Mucosa of rectum (tissue), 2 donors: Measurements from ENCODE around the gene CIB1.

ENCODE experiments used
- H3K27ac ChIP-seq, 2 donors: one replicate each; pipeline ENCODE4 v1.7.0; 2013; ENCODE audit warnings: inconsistent platforms in 2 of 2, low read depth in 2 of 2, low read length in 2 of 2
- H3K27me3 ChIP-seq, 2 donors: one replicate each; pipeline ENCODE4 v1.7.0; 2013; ENCODE audit warnings: low read length in 2 of 2; ENCODE audit not compliant: control insufficient read depth in 2 of 2, insufficient read depth in 2 of 2
- H3K36me3 ChIP-seq, 2 donors: one replicate each; pipeline ENCODE4 v1.7.0; 2013; ENCODE audit warnings: low read length in 2 of 2; ENCODE audit not compliant: control insufficient read depth in 2 of 2, insufficient read depth in 2 of 2
- H3K4me1 ChIP-seq, 2 donors: one replicate each; pipeline ENCODE4 v1.7.0; 2013; ENCODE audit warnings: low read length in 2 of 2, mild to moderate bottlenecking in 1 of 2; ENCODE audit not compliant: control insufficient read depth in 2 of 2, insufficient read depth in 2 of 2
- H3K4me3 ChIP-seq, 2 donors: one replicate each; pipeline ENCODE4 v1.7.0; 2013; ENCODE audit warnings: low read length in 2 of 2
- H3K9ac ChIP-seq, 2 donors: one replicate each; pipeline ENCODE4 v1.7.0; 2013; ENCODE audit warnings: low read length in 2 of 2, low read depth in 1 of 2, mild to moderate bottlenecking in 1 of 2
- H3K9me3 ChIP-seq, 2 donors: one replicate each; pipeline ENCODE4 v1.7.0; 2013; ENCODE audit warnings: low read length in 2 of 2; ENCODE audit not compliant: control insufficient read depth in 2 of 2
- donor health status: healthy.
- donor health status: Normal muscosa, but diverticular disease.

The CIB1 gene

DNA sequence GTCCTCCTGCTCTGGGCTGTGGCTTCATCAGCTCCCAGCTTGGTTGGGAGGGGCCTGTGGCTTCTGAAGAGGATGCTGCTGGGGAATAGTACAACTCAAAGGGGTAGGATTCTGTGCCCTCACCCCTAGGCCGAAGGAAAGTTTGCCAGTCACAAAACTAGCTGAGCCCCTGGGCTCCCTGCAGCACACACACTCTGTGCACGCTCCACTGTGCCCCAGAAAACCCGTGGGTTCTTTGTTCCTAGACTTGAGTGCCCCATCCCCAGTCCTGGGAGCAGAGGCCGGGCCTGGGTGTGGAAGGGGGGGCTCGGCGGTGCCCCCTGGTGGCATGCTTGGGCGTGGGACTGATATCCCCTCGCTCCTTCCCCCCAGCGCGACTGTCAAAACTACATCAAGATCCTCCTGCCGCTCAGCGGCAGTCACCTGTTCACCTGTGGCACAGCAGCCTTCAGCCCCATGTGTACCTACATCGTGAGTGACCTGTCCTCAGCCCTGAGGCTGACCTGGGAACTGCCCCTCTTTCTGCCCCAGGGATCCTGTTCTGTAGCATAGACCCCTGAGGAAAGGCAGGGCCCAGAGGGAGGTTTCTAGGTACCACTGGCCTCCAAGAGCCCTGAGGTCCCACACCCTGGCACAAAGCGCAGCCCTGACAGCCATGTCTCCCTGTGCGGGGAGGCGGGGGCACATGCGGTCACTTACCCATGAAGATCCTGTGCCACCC is 14.2 kb downstream of the CIB1 start:
- no peaks in the 10 kb centered on the region for H3K27me3 ChIP-seq
- H3K36me3 ChIP-seq: peaks cover 35 to 42% of the 10 kb centered on the region in 2 donors
- H3K4me3 ChIP-seq: no peak overlapping the region
- no peaks in the 10 kb centered on the region for H3K9me3 ChIP-seq
- H3K4me1 ChIP-seq: peaks cover 4 to 11% of the 10 kb centered on the region in 2 donors
- H3K9ac ChIP-seq: no peak overlapping the region
- no peak overlapping the region for H3K27ac ChIP-seq

DNA sequence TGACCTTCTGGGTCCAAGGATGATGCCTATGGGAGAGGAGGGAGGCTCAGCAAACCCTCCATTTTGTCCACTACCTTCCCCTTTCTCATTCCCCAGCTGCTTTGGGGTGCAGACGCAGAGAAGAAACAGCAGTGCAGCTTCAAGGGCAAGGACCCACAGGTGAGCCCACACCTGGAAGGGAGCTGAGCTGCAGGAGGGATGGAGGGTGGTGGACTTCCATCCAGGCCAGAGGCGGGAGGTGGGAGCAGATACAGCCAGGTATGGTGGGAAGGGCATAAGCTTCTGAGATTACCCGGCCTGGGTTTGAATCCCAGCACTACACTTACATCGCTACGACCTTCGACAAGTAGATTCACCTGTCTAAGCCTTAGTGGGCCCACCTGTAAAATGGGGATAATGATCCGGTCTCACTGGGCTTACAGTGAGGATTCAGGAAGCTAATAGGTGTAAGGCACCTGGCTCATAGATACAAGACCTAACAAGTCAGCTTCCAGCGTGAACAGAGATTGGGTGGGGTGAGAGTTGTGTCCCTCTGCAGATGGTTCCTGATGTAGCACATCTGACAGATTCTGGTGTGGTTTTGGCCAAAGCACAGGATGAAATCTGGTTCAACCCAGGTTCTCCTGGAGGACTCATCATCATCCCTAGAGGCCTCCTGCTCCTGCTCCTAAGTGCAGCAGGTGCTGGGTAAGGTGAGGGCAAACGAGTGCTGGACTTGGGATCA is 15.9 kb downstream of the CIB1 start:
- no peaks in the 10 kb centered on the region for H3K27me3 ChIP-seq
- H3K27ac ChIP-seq: no peak overlapping the region

DNA sequence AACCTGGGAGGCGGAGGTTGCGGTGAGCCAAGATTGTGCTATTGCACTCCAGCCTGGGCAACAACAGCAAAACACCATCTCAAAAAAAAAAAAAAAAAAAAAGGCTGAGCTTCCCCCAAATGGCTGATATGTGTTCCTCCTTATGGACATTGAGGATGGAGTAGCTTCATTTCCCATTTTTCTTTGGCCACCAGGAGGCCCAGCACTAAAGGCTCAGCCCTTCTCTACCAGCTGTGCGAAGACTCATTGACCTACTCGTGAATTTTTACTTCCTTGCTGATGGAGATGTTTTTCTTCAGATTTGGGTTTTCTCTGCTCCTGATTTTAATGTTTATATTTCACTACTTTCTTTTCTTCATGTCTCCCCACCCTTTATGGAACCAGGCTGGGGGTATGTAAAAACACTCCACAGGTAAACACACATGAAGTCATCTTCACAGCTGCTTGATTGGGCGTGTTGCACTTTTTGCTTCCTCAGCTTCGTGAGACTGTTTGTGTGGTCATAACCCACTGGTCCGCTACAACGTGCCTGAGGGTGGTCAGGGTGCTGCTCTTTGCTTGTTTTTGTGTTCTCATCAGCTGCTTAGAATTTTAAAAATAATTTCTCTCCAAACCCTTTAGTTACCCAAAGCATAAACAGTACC is 19.1 kb downstream of the CIB1 start:
- H3K9me3 ChIP-seq: no peaks in the 10 kb centered on the region
- H3K4me3 ChIP-seq: no peak overlapping the region
- H3K4me1 ChIP-seq: peaks cover 37 to 48% of the 10 kb centered on the region in 2 donors
- H3K9ac ChIP-seq: peak overlapping the region; percentile 19 to 41
- peak overlapping the region; percentile 67 to 99 for H3K27ac ChIP-seq
- H3K36me3 ChIP-seq: peaks cover 26 to 28% of the 10 kb centered on the region in 2 donors
- H3K27me3 ChIP-seq: no peaks in the 10 kb centered on the region

More for the DNA sequence above, 15.9 kb downstream of the CIB1 start:
- H3K4me1 ChIP-seq: peaks cover 14 to 25% of the 10 kb centered on the region in 2 donors
- no peaks in the 10 kb centered on the region for H3K9me3 ChIP-seq
- no peak overlapping the region for H3K9ac ChIP-seq
- no peak overlapping the region for H3K4me3 ChIP-seq
- H3K36me3 ChIP-seq: peaks cover 19 to 25% of the 10 kb centered on the region in 2 donors

DNA sequence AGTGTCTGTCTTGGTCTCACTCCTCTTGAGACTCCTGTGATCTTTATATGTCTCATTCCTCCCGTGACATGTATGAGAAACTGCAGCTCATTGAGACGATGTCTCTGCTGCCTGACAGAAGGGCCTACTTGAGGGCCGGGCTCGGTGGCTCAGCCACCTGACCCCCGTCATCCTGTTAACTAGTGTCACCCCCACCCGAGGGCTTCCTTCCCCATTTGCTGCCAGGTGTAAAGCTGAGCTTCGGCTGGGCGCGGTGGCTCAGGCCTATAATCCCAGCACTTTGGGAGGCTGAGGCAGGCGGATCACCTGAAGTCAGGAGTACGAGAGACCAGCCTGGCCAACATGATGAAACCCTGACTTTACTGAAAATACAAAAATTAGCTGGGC is 19.9 kb downstream of the CIB1 start:
- H3K9me3 ChIP-seq: no peaks in the 10 kb centered on the region
- peaks cover 27 to 29% of the 10 kb centered on the region in 2 donors for H3K36me3 ChIP-seq
- H3K9ac ChIP-seq: peak overlapping the region; percentile 43 to 87
- H3K27me3 ChIP-seq: no peaks in the 10 kb centered on the region
- H3K4me1 ChIP-seq: peaks cover 37 to 48% of the 10 kb centered on the region in 2 donors
- peak overlapping the region; percentile 97 to 99 for H3K27ac ChIP-seq
- H3K4me3 ChIP-seq: no peak overlapping the region

DNA sequence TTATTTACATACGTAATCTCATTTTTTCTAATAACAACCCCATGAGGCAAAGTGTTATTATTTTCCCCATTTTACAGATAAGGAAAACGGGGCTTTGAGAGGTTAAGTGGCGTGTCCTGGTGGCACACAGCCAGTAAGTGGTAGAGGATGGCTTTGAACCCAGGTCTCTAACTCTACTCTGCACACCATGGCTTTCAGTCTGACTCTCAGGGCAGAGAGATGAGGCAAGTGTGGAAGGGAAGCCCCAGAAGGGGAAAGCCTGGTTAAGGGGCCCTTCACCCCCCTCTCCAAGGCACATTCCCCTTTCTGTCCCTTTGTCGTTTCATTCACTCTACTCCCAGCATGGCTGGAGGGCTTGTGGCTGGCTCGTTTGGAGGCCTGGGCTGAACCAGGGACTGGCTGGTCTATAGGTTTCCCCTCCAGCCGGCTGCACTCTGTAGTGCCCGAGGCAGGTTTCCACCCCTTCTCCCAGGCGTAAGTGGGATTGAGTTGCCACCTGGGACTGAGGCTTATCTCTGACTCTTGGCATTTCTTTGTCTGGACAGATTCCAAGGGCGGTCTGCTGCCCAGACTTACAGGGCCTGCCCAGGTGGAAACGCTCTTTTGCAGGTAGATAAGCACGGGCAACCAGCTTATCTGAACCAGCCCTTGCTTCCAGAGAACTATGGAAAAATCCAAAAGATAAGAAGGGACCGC is 20.5 kb downstream of the CIB1 start:
- H3K9ac ChIP-seq: peak overlapping the region; percentile 43 to 87
- peaks cover 37 to 48% of the 10 kb centered on the region in 2 donors for H3K4me1 ChIP-seq
- H3K4me3 ChIP-seq: peak overlapping the region in 1 of 2 donors; percentile 26

DNA sequence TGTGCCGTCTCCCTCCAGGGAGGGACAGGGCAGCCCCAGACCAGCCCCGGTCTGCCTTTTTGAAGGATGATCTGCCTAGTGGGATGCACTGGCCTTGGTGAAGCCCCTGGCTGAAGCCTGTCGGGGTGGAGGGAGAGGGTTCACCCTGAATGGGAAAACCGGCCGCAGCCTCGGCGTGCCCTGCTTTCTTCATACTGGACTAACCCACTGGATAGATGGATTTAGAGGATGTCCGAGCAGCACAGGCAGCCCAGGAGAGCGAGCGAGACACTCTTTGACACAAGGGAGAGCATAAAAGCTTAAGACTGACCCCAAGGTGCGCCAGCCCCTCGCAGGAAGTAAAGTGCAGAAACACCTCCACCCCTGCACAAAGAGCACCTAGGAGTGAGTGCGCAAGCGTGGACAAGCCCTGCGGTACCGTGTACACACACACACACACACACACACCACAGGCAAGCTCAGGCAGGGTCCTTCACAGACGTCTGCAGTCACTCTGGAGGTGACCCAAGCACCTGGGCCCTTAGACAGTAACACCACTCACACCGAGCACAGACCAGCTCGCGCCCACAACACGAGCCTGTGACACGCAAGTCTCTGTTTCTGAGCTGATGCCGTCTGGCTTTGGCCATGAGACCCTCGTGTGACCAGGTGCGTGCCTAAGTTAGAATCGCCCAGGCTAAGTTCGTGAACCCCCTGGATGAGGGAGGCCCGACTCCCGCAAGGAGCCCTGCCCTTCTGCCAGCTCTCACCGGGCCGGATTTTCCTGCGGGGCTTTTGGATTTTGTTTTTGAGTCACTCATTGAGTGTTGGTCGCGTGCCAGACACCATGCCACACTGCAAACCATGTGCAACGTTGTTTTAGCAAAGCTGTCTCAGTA is 21.3 kb downstream of the CIB1 start:
- Histone ChIP-seq H3K27me3 (no peaks in the 10 kb centered on the region), H3K4me1 (peaks cover 37 to 48% of the 10 kb centered on the region in 2 donors), H3K9ac (peak overlapping the region; percentile 52 to 87), H3K9me3 (no peaks in the 10 kb centered on the region), H3K4me3 (peak overlapping the region; percentile 11 to 26), H3K36me3 (peaks cover 21 to 26% of the 10 kb centered on the region in 2 donors), H3K27ac (peak overlapping the region; percentile 97 to 99)

More for the DNA sequence above, 20.5 kb downstream of the CIB1 start:
- Histone ChIP-seq H3K9me3 (no peaks in the 10 kb centered on the region), H3K27me3 (no peaks in the 10 kb centered on the region), H3K27ac (peak overlapping the region; percentile 97 to 99), H3K36me3 (peaks cover 26 to 30% of the 10 kb centered on the region in 2 donors)

DNA sequence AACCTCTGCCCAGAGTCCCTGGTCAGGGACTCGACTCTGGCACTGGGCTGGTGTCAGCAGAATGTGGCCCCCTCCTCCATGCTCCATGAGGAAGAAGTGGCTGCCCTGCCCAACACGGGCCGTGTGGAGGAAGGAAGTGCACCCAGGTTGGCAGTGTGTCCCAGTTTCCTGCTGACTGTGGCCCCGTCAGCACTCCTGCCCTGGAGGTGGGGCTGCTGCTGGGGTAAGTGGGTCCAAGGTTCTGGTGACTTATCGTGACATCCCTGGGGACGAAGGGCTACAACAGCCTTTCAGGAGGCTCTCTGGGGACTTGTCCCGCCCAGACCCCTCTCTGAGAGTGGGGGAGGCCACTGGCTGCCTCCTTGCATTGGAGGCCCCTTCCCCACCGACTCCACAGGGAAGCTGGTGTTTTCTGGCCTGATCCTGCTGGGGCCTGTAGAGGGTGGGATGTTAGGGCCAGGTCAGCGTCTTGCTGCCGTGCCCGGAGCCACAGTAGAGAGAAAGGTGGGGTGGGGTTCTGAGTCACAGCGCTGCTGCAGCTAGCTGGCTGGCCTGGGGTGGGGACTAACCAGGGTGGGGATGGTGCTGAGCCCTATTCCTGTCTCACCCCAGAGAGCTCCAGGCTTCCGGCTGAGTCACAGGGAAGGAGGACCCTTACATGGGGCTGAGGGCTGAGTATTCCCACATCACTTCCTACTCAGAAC is 22.1 kb downstream of the CIB1 start:
- Histone ChIP-seq H3K4me1 (peaks cover 37 to 48% of the 10 kb centered on the region in 2 donors), H3K9ac (peak overlapping the region; percentile 75 to 87)

DNA sequence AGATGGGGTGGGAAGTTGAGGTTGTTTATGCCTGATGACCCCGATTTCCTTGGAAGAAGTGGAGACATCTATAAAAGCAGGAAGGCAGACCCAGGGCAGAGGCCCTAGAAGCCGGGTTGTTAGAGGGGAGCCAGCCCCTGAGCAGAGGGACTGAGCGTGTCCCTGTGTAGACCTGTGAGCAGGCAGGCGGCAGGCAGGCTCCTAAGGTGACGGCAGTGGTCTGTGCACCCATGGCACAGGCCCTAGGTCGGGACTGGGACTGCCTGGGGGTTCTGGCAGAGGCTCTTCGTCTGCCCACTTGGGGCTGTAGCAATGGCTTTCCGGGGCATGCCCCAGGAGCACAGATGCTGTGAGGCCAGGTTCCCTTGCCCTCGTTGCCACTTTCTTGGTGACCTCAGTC is 22.7 kb downstream of the CIB1 start:
- H3K27ac ChIP-seq: peak overlapping the region; percentile 97 to 99
- no peaks in the 10 kb centered on the region for H3K27me3 ChIP-seq
- H3K9me3 ChIP-seq: no peaks in the 10 kb centered on the region
- H3K36me3 ChIP-seq: peaks cover 22 to 34% of the 10 kb centered on the region in 2 donors
- peaks cover 37 to 48% of the 10 kb centered on the region in 2 donors for H3K4me1 ChIP-seq
- peak overlapping the region; percentile 28 to 36 for H3K4me3 ChIP-seq
- peak overlapping the region; percentile 54 to 87 for H3K9ac ChIP-seq

More for the DNA sequence above, 22.1 kb downstream of the CIB1 start:
- H3K4me3 ChIP-seq: peak overlapping the region; percentile 28 to 36
- H3K36me3 ChIP-seq: peaks cover 20 to 30% of the 10 kb centered on the region in 2 donors
- no peaks in the 10 kb centered on the region for H3K27me3 ChIP-seq
- peak overlapping the region; percentile 97 to 99 for H3K27ac ChIP-seq
- H3K9me3 ChIP-seq: no peaks in the 10 kb centered on the region
